Measurements from ENCODE around the gene ITGB6. TPM values are rescaled to one million over a fixed set of nuclear protein-coding genes. Genes with fewer than 3 reads are reported as not detected.

Gene ITGB6
- total RNA-seq, 1 donor from 2014 or later, result not detected

DNA sequence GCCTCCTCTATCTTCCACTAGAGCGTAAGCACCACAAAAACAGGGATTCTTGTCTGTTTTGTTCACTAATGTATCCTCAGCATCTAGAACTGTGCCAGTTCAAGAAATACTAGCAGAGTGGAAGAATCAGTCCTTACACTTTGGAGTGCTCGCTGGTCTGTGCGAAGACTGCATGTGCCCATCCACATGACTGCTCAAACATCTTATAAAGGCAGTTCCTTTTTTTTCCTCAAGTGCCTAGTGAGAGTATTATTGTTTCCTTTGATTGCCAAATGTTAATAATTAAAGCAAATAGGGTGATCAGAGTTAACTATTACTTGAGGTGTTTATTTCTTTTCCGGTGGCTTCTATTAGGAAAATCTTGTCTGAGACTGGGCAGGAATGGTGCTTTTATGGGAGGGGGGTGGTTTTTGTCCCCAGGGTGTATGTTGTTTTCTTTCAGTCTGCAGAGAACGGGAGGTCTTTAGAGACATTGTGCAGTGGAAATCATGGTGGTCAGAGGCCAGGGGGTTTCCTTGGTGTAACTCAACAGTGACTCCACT lies 45.6 kb upstream of the ITGB6 start:
- Histone ChIP-seq H3K4me2 (no peak overlapping the region), H3F3A (ENCODE audit: low read depth) (no peaks in the 10 kb centered on the region), H3K79me2 (ENCODE audit: low read depth) (no peaks in the 10 kb centered on the region), H2AFZ (replicated peaks) (no peak overlapping the region), H3K4me3 (no peak overlapping the region), H4K20me1 (ENCODE audit: low read depth) (no peaks in the 10 kb centered on the region), H3K27me3 (no peaks in the 10 kb centered on the region), H3K36me3 (no peaks in the 10 kb centered on the region), H3K27ac (no peak overlapping the region), H3K4me1 (no peaks in the 10 kb centered on the region), H3K9me3 (ENCODE audit: low read depth) (no peaks in the 10 kb centered on the region), H3K9ac (no peak overlapping the region)
- no peaks in the 10 kb centered on the region for H3K36me3 Mint-ChIP-seq
- TF ChIP-seq EZH2phosphoT487 (IDR thresholded peaks at IDR 0.05), result no peak
- no peak for TF ChIP-seq EZH2 (IDR thresholded peaks at IDR 0.05)
- TF ChIP-seq, protein P1, sequence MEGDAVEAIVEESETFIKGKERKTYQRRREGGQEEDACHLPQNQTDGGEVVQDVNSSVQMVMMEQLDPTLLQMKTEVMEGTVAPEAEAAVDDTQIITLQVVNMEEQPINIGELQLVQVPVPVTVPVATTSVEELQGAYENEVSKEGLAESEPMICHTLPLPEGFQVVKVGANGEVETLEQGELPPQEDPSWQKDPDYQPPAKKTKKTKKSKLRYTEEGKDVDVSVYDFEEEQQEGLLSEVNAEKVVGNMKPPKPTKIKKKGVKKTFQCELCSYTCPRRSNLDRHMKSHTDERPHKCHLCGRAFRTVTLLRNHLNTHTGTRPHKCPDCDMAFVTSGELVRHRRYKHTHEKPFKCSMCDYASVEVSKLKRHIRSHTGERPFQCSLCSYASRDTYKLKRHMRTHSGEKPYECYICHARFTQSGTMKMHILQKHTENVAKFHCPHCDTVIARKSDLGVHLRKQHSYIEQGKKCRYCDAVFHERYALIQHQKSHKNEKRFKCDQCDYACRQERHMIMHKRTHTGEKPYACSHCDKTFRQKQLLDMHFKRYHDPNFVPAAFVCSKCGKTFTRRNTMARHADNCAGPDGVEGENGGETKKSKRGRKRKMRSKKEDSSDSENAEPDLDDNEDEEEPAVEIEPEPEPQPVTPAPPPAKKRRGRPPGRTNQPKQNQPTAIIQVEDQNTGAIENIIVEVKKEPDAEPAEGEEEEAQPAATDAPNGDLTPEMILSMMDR (IDR thresholded peaks at IDR 0.05), result no peak
- H3K4me1 Mint-ChIP-seq, result peaks cover 51% of the 10 kb centered on the region
- no peak for DNase-seq (ENCODE audit: low spot score)
- H3K27me3 Mint-ChIP-seq (ENCODE audit: insufficient read depth, low read depth), result peaks cover 6% of the 10 kb centered on the region
- H3K27ac Mint-ChIP-seq, result no peak overlapping the region
- H3K9me3 Mint-ChIP-seq, result peaks cover 4% of the 10 kb centered on the region
- H3K4me3 Mint-ChIP-seq, result no peak overlapping the region

DNA sequence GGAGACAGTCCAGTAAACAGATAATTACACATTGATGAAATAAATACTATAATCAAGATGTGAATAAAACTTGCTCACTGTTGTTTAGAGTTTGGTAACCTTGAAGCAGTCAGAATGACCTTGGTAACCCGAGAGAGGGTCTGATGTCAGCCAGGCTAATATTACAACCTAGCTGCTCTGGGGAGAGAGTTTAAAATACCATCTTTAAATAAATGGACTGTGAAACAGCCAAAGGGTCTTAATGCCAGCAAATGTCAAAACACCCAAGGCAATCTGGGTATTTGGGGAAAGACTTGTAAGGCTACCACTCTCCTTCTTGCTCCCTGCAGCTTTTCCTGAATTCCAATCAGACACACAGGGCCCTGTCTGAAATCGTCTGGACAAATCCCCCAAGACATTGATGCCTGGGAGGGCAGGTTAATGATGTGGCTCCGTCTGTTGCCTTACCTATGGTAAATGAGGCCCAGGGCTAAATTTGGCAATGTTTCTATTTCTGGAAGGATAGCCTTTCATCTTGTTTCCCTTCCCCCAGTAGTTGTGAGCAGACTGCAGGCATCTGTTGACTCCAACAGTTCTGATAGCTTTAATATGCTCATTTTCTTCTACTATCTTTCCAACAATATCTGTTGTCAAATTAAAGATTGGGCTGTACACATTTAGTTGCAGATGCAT lies 43.0 kb upstream of the ITGB6 start:
- no peaks in the 10 kb centered on the region for H3K27me3 ChIP-seq
- H3K4me1 ChIP-seq, result no peaks in the 10 kb centered on the region
- H3K79me2 ChIP-seq (ENCODE audit: low read depth), result no peaks in the 10 kb centered on the region
- no peaks in the 10 kb centered on the region for H3F3A ChIP-seq (ENCODE audit: low read depth)
- no peaks in the 10 kb centered on the region for H4K20me1 ChIP-seq (ENCODE audit: low read depth)
- no peak for DNase-seq (ENCODE audit: low spot score)
- H3K9me3 Mint-ChIP-seq, result no peaks in the 10 kb centered on the region
- no peak overlapping the region for H3K27ac Mint-ChIP-seq
- no peaks in the 10 kb centered on the region for H3K36me3 Mint-ChIP-seq
- no peak overlapping the region for H3K27ac ChIP-seq
- H3K27me3 Mint-ChIP-seq (ENCODE audit: insufficient read depth, low read depth), result peaks cover 3% of the 10 kb centered on the region
- no peak overlapping the region for H3K4me3 ChIP-seq
- H3K9me3 ChIP-seq (ENCODE audit: low read depth), result no peaks in the 10 kb centered on the region
- H3K4me2 ChIP-seq, result no peak overlapping the region
- H2AFZ ChIP-seq (replicated peaks), result no peak overlapping the region
- no peak overlapping the region for H3K4me3 Mint-ChIP-seq
- no peaks in the 10 kb centered on the region for H3K36me3 ChIP-seq
- TF ChIP-seq EZH2phosphoT487 (IDR thresholded peaks at IDR 0.05), result no peak
- TF ChIP-seq EZH2 (IDR thresholded peaks at IDR 0.05), result no peak
- TF ChIP-seq, protein P1 (IDR thresholded peaks at IDR 0.05), result no peak
- peaks cover 50% of the 10 kb centered on the region for H3K4me1 Mint-ChIP-seq
- H3K9ac ChIP-seq, result no peak overlapping the region

DNA sequence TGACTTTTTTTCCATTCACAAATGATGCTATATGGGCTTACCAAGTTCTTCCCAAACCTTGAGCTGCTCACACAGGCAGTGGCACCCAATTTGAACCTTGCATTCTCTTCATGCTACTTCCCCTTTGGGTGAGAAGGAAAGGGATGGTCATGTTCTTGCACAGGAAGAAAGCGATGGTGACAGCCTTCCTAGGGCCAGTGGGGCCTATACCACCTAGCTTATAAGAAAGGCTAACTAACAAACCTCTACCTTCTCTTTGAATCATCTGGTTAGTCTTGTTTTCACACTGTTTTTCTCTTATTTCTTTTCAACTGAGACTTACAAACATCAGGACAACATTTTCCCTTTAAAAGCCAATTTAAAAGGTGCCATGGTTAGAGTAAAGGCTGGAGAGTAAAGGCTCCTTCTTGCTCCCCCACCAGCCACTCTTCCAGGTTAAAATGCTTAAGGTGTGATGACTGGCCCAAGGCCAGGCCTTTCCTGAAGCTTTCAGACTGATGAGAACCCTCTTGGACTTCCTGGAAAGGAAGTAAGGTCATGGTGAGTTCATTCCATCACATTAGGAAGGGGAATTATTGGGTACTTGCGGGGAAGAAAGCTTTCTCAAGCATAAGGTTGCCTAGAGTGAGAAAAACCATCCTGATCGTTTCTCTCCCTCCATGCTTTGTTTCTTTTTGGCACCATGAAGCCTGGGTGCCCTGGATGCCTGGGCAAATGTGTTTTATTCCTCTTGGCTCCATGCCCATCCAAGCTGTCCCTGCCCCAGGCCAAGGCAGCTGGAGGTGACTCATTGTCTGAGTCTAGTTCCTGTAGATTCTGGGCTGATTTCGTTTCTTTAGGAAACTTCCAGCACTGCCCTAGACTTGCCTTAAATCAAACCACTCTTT lies 41.4 kb upstream of the ITGB6 start:
- no peak overlapping the region for H3K27ac ChIP-seq
- TF ChIP-seq EZH2 (IDR thresholded peaks at IDR 0.05) (no peak), EZH2phosphoT487 (IDR thresholded peaks at IDR 0.05) (no peak)
- TF ChIP-seq, protein P1 (IDR thresholded peaks at IDR 0.05), result no peak
- H3K4me2 ChIP-seq, result no peak overlapping the region
- H3K79me2 ChIP-seq (ENCODE audit: low read depth), result no peaks in the 10 kb centered on the region
- Mint-ChIP-seq H3K36me3 (no peaks in the 10 kb centered on the region), H3K4me1 (peaks cover 35% of the 10 kb centered on the region), H3K9me3 (no peaks in the 10 kb centered on the region), H3K27me3 (ENCODE audit: insufficient read depth, low read depth) (peaks cover 3% of the 10 kb centered on the region), H3K4me3 (no peak overlapping the region), H3K27ac (no peak overlapping the region)
- no peaks in the 10 kb centered on the region for H3K36me3 ChIP-seq
- no peak overlapping the region for H3K9ac ChIP-seq
- H4K20me1 ChIP-seq (ENCODE audit: low read depth), result no peaks in the 10 kb centered on the region
- no peak overlapping the region for H3K4me3 ChIP-seq
- no peaks in the 10 kb centered on the region for H3K27me3 ChIP-seq
- no peak for DNase-seq (ENCODE audit: low spot score)
- H3K9me3 ChIP-seq (ENCODE audit: low read depth), result no peaks in the 10 kb centered on the region
- H3F3A ChIP-seq (ENCODE audit: low read depth), result no peaks in the 10 kb centered on the region
- H2AFZ ChIP-seq (replicated peaks), result no peak overlapping the region
- no peaks in the 10 kb centered on the region for H3K4me1 ChIP-seq

Measured in neural progenitor cell (in vitro differentiated cells).